GM13976 (cell line): Measurements from ENCODE around the gene TNK2.

Experiments used
- DNase-seq: peaks from one replicate; pipeline ENCODE4 v3.0.0; 2012; ENCODE audit warnings: low spot score
- in situ Hi-C: fragments of 300-500 bp; cut with MboI; formaldehyde crosslinking; loops from one replicate; pipeline ENCODE4 v1.12.0; 2022; ENCODE audit warnings: low sequenced_read_pairs, mixed read lengths, inconsistent platforms; ENCODE audit not compliant: unreplicated experiment
- TF ChIP-seq, protein P1 (sequence below): IDR thresholded peaks from 2 replicates; pipeline ENCODE4 v1.5.1; 2012; ENCODE audit warnings: borderline replicate concordance, mild to moderate bottlenecking; ENCODE audit not compliant: insufficient read depth; ENCODE audit errors: extremely low read depth, missing control alignments, control extremely low read depth

The TNK2 gene

DNA sequence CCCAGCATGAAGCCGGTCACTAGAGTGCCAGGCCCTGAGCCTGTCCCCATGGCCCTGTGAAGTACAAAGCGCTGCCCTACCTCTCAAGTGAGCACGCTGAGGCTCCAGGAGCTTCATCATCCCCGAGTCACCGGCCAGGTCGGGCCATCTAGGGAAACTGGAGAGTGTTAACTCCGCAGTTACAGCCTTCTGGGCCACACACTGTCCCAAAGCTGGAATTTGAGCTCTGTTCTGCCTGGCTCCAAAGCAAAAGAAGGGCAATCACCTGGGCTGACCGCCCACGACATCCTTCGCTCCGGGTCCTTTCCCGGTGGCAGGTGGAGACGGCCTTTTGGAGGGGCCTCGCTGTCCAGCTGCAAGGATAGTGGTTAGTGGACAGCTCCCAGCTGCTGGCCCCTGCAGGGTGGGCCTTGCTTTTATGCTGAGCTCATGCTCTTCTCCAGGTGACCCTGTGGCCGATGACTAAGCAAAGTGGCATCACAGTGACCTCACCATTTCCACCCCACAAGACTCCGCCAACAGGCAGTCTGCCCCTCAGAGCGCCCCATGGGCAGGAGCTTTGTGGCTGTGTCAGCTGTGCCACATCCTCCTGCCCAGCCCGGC lies 93.1 kb downstream of the TNK2 start:
- TF ChIP-seq, protein P1, sequence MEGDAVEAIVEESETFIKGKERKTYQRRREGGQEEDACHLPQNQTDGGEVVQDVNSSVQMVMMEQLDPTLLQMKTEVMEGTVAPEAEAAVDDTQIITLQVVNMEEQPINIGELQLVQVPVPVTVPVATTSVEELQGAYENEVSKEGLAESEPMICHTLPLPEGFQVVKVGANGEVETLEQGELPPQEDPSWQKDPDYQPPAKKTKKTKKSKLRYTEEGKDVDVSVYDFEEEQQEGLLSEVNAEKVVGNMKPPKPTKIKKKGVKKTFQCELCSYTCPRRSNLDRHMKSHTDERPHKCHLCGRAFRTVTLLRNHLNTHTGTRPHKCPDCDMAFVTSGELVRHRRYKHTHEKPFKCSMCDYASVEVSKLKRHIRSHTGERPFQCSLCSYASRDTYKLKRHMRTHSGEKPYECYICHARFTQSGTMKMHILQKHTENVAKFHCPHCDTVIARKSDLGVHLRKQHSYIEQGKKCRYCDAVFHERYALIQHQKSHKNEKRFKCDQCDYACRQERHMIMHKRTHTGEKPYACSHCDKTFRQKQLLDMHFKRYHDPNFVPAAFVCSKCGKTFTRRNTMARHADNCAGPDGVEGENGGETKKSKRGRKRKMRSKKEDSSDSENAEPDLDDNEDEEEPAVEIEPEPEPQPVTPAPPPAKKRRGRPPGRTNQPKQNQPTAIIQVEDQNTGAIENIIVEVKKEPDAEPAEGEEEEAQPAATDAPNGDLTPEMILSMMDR: no peak
- in situ Hi-C loops: no loop called here
- no peak for DNase-seq

DNA sequence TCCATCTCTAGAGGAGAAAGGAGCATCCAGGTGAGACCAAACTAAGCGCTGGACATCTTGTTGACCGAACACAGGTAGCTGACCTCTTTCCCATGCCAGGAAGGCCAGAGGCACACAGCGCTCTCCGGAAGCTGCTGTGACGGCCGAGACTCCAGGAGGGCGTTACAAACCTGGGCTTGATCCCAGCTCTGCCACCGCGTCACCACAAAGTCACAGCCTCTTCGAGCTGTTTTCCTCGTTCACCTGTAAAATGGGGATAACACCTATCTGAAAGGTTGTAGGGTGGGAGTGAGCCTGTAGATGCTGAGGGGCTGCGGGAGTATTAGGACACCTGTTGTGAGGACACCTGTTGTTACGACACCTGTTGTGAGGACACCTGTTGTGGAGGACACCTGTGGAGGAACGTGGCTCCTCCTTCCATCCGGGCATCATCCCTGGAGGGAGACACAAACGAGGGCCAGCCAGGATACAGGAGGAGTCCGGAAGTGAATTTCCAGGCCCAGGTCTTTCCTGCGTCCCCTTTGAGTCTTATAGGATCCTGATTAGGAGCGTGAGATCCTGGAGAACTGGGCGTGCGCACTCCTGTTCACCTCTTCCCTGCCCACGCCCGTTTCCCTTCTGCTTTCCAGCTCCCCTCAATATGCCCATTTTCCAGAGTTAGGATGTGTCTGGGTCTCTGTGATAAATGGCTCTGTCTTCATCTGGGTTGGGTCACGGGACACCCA lies 94.3 kb downstream of the TNK2 start:
- in situ Hi-C loops: no loop called here
- DNase-seq: no peak

More for the DNA sequence above, 94.3 kb downstream of the TNK2 start:
- TF ChIP-seq, protein P1: no peak
